IPS DF 4.7 (cell line): ENCODE results near the gene PERCC1.

Experiments used
- DNase-seq: peaks from one replicate; pipeline ENCODE4 v3.0.0-alpha.2; 2013; ENCODE audit warnings: low spot score; ENCODE audit errors: extremely low read depth

The PERCC1 gene

GRCh38 chr16:1430759-1431496 is at the start of gene PERCC1:
TSS of gene PERCC1 (plus strand) at chr16:1431078. CDS start at chr16:1432594, 1,516 bp downstream.
- DNase-seq: no peak

GRCh38 chr16:1381612-1382406 is 49.1 kb upstream of the PERCC1 start:
- DNase-seq: no peak

- no peak for DNase-seq
Observed at GRCh38 chr16:1383556-1383955, 47.3 kb upstream of the PERCC1 start.

GRCh38 chr16:1385232-1385631 is 45.6 kb upstream of the PERCC1 start:
- DNase-seq: no peak

- DNase-seq: no peak
Observed at GRCh38 chr16:1387331-1387730, 43.5 kb upstream of the PERCC1 start.

- no peak for DNase-seq
Observed at GRCh38 chr16:1389762-1390161, 41.1 kb upstream of the PERCC1 start.

- no peak for DNase-seq
Observed at GRCh38 chr16:1390239-1390779, 40.6 kb upstream of the PERCC1 start.

- DNase-seq: no peak
Observed at GRCh38 chr16:1392826-1393225, 38.1 kb upstream of the PERCC1 start.

GRCh38 chr16:1393613-1394176 is 37.2 kb upstream of the PERCC1 start:
- no peak for DNase-seq

- DNase-seq: no peak
Observed at GRCh38 chr16:1394367-1394951, 36.4 kb upstream of the PERCC1 start.

GRCh38 chr16:1395444-1396031 is 35.3 kb upstream of the PERCC1 start:
- DNase-seq: no peak

- no peak for DNase-seq
Observed at GRCh38 chr16:1397779-1398178, 33.1 kb upstream of the PERCC1 start.

GRCh38 chr16:1398351-1398750 is 32.5 kb upstream of the PERCC1 start:
- no peak for DNase-seq

GRCh38 chr16:1398826-1399581 is 31.9 kb upstream of the PERCC1 start:
- DNase-seq: no peak

- no peak for DNase-seq
Observed at GRCh38 chr16:1401061-1401757, 29.7 kb upstream of the PERCC1 start.

- DNase-seq: no peak
Observed at GRCh38 chr16:1401758-1402154, 29.1 kb upstream of the PERCC1 start.

- DNase-seq: no peak
Observed at GRCh38 chr16:1403036-1403435, 27.8 kb upstream of the PERCC1 start.

- DNase-seq: no peak
Observed at GRCh38 chr16:1403733-1404132, 27.1 kb upstream of the PERCC1 start.

GRCh38 chr16:1407753-1408152 is 23.1 kb upstream of the PERCC1 start:
- DNase-seq: no peak
